ENCODE data around the gene SFTPD. TPM values are rescaled to one million over a fixed set of nuclear protein-coding genes. Genes with fewer than 3 reads are reported as not detected.

Gene SFTPD
- total and polyA plus RNA-seq, 7 donors: 0.03 to 0.21 (median 0.07) TPM; not detected in 4

GRCh38 chr10:79946271-79947082, 2.4 kb downstream of the SFTPD start:
- Histone ChIP-seq H3K4me1 (no peaks in the 10 kb centered on the region), H3K27ac (no peak overlapping the region), H3K36me3 (ENCODE audit: insufficient read depth in 1 of 2, low read depth in 1 of 2) (no peaks in the 10 kb centered on the region), H3K4me3 (no peak overlapping the region), H3K27me3 (ENCODE audit: insufficient read depth in 3 of 3, low read length in 2 of 3) (no peaks in the 10 kb centered on the region), H3K9me3 (no peaks in the 10 kb centered on the region)
- intact Hi-C loops (cut with DNase I): no loop called here
- ATAC-seq (no peak), DNase-seq (no peak)
- 81 to 89% (median 85%) methylated on average over 8 of the region's 8 CpGs for WGBS, 3 donors
- no peak for TF ChIP-seq CTCF (IDR thresholded peaks at IDR 0.05)

GRCh38 chr10:79944428-79945395, 4.2 kb downstream of the SFTPD start:
- 73 to 78% (median 77%) methylated on average over 13 of the region's 13 CpGs for WGBS, 3 donors
- Histone ChIP-seq H3K4me1 (no peaks in the 10 kb centered on the region), H3K27ac (no peak overlapping the region), H3K27me3 (ENCODE audit: insufficient read depth in 3 of 3, low read length in 2 of 3) (no peaks in the 10 kb centered on the region), H3K4me3 (no peak overlapping the region), H3K36me3 (ENCODE audit: insufficient read depth in 1 of 2, low read depth in 1 of 2) (no peaks in the 10 kb centered on the region), H3K9me3 (no peaks in the 10 kb centered on the region)
- no peak for TF ChIP-seq CTCF (IDR thresholded peaks at IDR 0.05)
- DNase-seq: no peak
- intact Hi-C loops (cut with DNase I): no loop called here
- ATAC-seq: no peak

DNA sequence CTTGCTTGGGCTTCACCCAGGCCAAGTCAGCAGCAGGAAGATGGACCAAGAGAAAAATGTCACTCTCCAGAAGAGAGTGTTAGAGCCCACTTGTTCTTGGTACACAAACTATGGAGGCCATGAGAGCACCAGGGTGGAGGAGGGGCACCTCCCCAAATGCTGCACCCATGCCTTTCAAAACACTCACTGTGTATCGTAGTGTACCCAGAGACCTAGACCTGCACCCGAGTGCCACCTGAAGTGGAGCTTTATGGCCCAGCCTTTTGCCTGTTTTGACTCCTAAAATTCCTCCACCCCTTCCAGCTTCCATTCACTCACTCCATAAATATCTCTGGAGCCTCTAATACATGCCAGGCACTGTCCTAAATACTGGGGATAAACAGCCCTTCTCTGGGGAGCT, 5.0 kb downstream of the SFTPD start:
- no peak for ATAC-seq
- intact Hi-C loops (cut with DNase I): no loop called here
- 73 to 97% (median 96%) methylated on average over 2 of the region's 2 CpGs for WGBS, 3 donors
- H3K27ac ChIP-seq: no peak overlapping the region
- TF ChIP-seq CTCF (IDR thresholded peaks at IDR 0.05): no peak
- no peaks in the 10 kb centered on the region for H3K4me1 ChIP-seq
- H3K4me3 ChIP-seq: no peak overlapping the region
- no peak for DNase-seq
- no peaks in the 10 kb centered on the region for H3K9me3 ChIP-seq
- H3K27me3 ChIP-seq (ENCODE audit: insufficient read depth in 3 of 3, low read length in 2 of 3): no peaks in the 10 kb centered on the region
- H3K36me3 ChIP-seq (ENCODE audit: insufficient read depth in 1 of 2, low read depth in 1 of 2): no peaks in the 10 kb centered on the region

- ATAC-seq: no peak
- Histone ChIP-seq H3K27ac (no peak overlapping the region), H3K9me3 (no peaks in the 10 kb centered on the region), H3K36me3 (ENCODE audit: insufficient read depth in 1 of 2, low read depth in 1 of 2) (no peaks in the 10 kb centered on the region), H3K4me3 (no peak overlapping the region), H3K27me3 (ENCODE audit: insufficient read depth in 3 of 3, low read length in 2 of 3) (no peaks in the 10 kb centered on the region), H3K4me1 (no peaks in the 10 kb centered on the region)
- 92 to 96% (median 94%) methylated on average over 8 of the region's 8 CpGs for WGBS, 3 donors
- DNase-seq: no peak
- TF ChIP-seq CTCF (IDR thresholded peaks at IDR 0.05): no peak
- intact Hi-C loops (cut with DNase I): no loop called here
These were observed 6.4 kb downstream of the SFTPD start for GRCh38 chr10:79942261-79943185.

Data from psoas muscle (tissue), 8 donors.